Prostate gland (tissue), 2 donors: ENCODE results near the gene KRTAP19-8. TPM values are rescaled to one million over a fixed set of nuclear protein-coding genes. Genes with fewer than 3 reads are reported as not detected.
A peak's percentile ranks its signal among the peaks of the same experiment; 100 is the strongest.

ENCODE experiments used
- DNase-seq: peaks from one replicate; pipeline ENCODE4 v3.0.0-alpha.2; 2019; ENCODE audit warnings: low spot score
- H3K27ac ChIP-seq, 2 donors: fragments of 200-600 bp; sonication (generic); 2 replicates each; pipeline ENCODE4 v1.5.1; 2017 to 2019
- H3K27me3 ChIP-seq: fragments of 200-600 bp; sonication (generic); replicated peaks from 2 replicates; pipeline ENCODE4 v1.5.1; 2019; ENCODE audit not compliant: insufficient read depth
- H3K36me3 ChIP-seq, 2 donors: fragments of 200-600 bp; sonication (generic); 1 replicate in 1 of 2; 2 replicates in 1 of 2; pipeline versions ENCODE4 v1.5.1 to v1.8.1; 2017 to 2019
- H3K4me1 ChIP-seq: fragments of 200-600 bp; sonication (generic); replicated peaks from 2 replicates; pipeline ENCODE4 v1.5.1; 2019
- H3K4me3 ChIP-seq, 2 donors: fragments of 200-600 bp; sonication (generic); 2 replicates each; pipeline ENCODE4 v1.5.1; 2017 to 2019
- H3K9me3 ChIP-seq: fragments of 200-600 bp; sonication (generic); 2 replicates; pipeline ENCODE4 v1.5.1; 2017
- CTCF ChIP-seq, 4 experiments: fragments of 200-600 bp in 2 of 4; fragments of 450-650 bp in 2 of 4; sonication (generic) in 2 of 4; IDR thresholded peaks; 1 replicate in 3 of 4; 2 replicates in 1 of 4; pipeline ENCODE4 v1.5.1; 2016 to 2019; ENCODE audit warnings: antibody characterized with exemption in 4 of 4, mild to moderate bottlenecking in 2 of 4, moderate library complexity in 2 of 4
- POLR2A ChIP-seq: fragments of 450-650 bp; IDR thresholded peaks from one replicate; pipeline ENCODE4 v1.6.1; 2016; ENCODE audit warnings: antibody characterized with exemption, mild to moderate bottlenecking
- POLR2AphosphoS5 ChIP-seq: sonication (generic); formaldehyde crosslinking; IDR thresholded peaks from one replicate; pipeline ENCODE4 v1.6.1; 2017; ENCODE audit warnings: antibody characterized with exemption
- WGBS: methylation state at CpG from one replicate; pipeline ENCODE4 v1.1.5; 2018; 5-methylcytosine and 5-hydroxymethylcytosine counted together
- intact Hi-C: fragments of 100-400 bp; cut with DNase I; formaldehyde crosslinking; loops from one replicate; pipeline ENCODE4 v1.14.2; 2022
- total RNA-seq, 2 donors: library from RNA; depleted of rRNA; stranded (reverse); fragments of >200 nt; gene quantifications; one replicate each; pipeline ENCODE4 v1.1.0, GENCODE V29; 2016

Gene KRTAP19-8
- not detected for total RNA-seq

DNA sequence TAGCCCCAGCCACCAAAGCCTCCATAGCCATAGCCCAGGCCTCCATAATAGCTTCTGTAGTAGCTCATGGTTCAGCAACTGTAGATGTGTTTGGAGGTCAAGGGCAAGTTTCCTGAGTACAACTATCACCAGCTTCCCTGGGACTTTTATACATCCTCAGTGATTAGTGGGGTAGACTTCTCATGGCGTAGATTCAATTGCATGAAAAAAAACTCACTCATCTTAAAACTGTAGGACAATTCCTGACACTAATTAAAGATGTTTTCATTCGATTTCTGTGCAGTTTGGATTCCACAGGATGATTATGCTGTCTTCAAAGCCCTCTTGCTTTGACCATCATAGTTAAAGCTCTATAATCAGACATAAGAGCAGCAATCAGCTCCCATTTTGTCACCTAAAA is at the start of gene KRTAP19-8:
Gene KRTAP19-8 (minus strand): TSS at position 101 of the 400 bp plus-strand sequence. CDS start 33 bp downstream, at position 68.
- Histone ChIP-seq H3K9me3 (no peaks in the 10 kb centered on the region), H3K27me3 (no peaks in the 10 kb centered on the region), H3K27ac (no peak within 1 kb of the TSS), H3K36me3 (no peaks in the 10 kb centered on the region), H3K4me1 (no peaks in the 10 kb centered on the region), H3K4me3 (no peak within 1 kb of the TSS)
- 86% methylated on average over 2 of the region's 2 CpGs for WGBS
- no peak for DNase-seq
- intact Hi-C loops, result no loop called here
- TF ChIP-seq CTCF (IDR thresholded peaks at IDR 0.05), result no peak
- TF ChIP-seq POLR2AphosphoS5, result no peak
- TF ChIP-seq POLR2A, result no peak

GRCh38 chr21:31087639-31088473 is 49.6 kb upstream of the KRTAP19-8 start:
- TF ChIP-seq POLR2A, result no peak
- TF ChIP-seq POLR2AphosphoS5, result no peak
- TF ChIP-seq CTCF (IDR thresholded peaks at IDR 0.05), result no peak
- no peak overlapping the region for H3K4me3 ChIP-seq
- no peaks in the 10 kb centered on the region for H3K4me1 ChIP-seq
- intact Hi-C loops, result loop anchor here (5.0 kb wide), 2 partner anchors 746 to 1046 kb away; no protein-coding TSS in a partner anchor
- no peak for DNase-seq
- H3K36me3 ChIP-seq, result no peaks in the 10 kb centered on the region
- no peak overlapping the region for H3K27ac ChIP-seq
- no peaks in the 10 kb centered on the region for H3K9me3 ChIP-seq
- WGBS, result 88% methylated on average over 34 of the region's 34 CpGs
- H3K27me3 ChIP-seq, result no peaks in the 10 kb centered on the region

DNA sequence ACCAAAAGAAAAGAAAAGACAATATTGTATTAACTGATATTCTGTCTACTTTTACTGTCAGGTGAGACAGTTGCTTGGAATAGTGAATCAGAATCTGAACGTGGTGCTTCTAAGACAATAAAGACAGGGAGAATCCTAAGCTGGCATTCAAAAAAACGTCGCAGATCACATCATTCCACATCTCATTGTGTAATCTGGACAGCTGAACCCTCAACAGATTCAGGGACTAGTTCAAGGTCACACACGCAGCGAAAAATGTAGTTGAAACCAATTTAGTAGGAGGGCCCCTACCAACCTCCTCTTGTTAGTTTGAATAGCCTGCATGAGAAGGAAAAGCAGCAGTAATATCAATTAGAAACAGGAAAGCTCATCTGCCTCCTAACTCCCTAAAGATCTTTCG is 46.4 kb upstream of the KRTAP19-8 start:
- Histone ChIP-seq H3K4me1 (no peaks in the 10 kb centered on the region), H3K27ac (no peak overlapping the region), H3K36me3 (no peaks in the 10 kb centered on the region), H3K27me3 (no peaks in the 10 kb centered on the region), H3K4me3 (no peak overlapping the region), H3K9me3 (no peaks in the 10 kb centered on the region)
- WGBS, result 74% methylated on average over 6 of the region's 6 CpGs
- no peak for DNase-seq
- intact Hi-C loops, result loop anchor here (5.0 kb wide), 2 partner anchors 742 to 1042 kb away; no protein-coding TSS in a partner anchor
- TF ChIP-seq POLR2AphosphoS5 (no peak), POLR2A (no peak), CTCF (IDR thresholded peaks at IDR 0.05) (no peak)

DNA sequence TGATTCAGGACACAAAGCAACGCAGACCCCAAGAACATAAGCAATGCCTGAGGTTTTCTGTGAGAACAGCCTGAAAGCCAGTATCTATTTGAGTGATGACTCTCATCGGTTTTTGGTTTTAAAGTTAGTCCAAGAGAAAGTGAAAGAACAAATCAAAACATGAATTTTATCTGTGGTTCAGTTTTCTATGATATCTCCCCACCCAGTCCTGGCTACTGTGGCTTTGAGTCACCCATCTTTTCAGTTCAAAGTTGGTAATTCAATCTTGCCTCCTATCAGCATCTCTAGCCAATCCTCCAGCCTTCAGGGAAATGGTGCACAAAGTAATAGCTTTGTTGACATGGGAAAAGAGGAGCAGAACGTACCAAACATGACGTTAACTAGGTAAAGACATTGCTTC is 40.5 kb upstream of the KRTAP19-8 start:
- H3K4me1 ChIP-seq, result no peaks in the 10 kb centered on the region
- H3K27me3 ChIP-seq, result no peaks in the 10 kb centered on the region
- TF ChIP-seq CTCF (IDR thresholded peaks at IDR 0.05) (no peak), POLR2AphosphoS5 (peak; percentile 39)
- 37% methylated on average over 4 of the region's 4 CpGs for WGBS
- no peak for DNase-seq
- H3K36me3 ChIP-seq, result no peaks in the 10 kb centered on the region
- H3K27ac ChIP-seq, result peak overlapping the region; percentile 7 to 47
- no peak overlapping the region for H3K4me3 ChIP-seq
- H3K9me3 ChIP-seq, result no peaks in the 10 kb centered on the region
- intact Hi-C loops, result no loop called here

DNA sequence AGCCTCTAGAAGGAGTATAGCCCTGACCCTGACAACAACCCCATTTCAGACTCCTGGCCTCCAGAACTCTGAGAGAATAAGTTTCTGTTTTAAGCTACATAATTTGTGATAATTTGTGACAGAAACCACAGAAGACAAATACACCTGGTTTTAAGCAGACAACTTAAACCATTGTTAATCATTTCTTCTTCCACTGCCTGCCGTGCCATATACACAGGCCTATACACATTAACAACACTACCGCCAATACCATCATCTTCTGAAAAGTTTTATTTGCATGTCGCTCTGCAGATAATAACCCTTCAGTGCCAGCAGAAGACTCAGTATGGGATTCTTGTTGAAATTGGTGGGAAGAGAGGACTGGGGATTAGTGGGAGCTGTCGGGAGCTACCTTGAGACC is 39.9 kb upstream of the KRTAP19-8 start:
- WGBS, result 87% methylated on average over 4 of the region's 4 CpGs
- Histone ChIP-seq H3K4me3 (no peak overlapping the region), H3K27me3 (no peaks in the 10 kb centered on the region), H3K4me1 (no peaks in the 10 kb centered on the region), H3K27ac (peak overlapping the region; percentile 7 to 47), H3K9me3 (no peaks in the 10 kb centered on the region), H3K36me3 (no peaks in the 10 kb centered on the region)
- intact Hi-C loops, result no loop called here
- no peak for DNase-seq
- no peak for TF ChIP-seq CTCF (IDR thresholded peaks at IDR 0.05)
